ENCODE results near the gene LGR6.

LGR6 gene

GRCh38 chr1:202233804-202234203, 40.2 kb downstream of the LGR6 start:
- TF ChIP-seq TOX (CRISPR knock-in tag; IDR thresholded peaks at IDR 0.05; ENCODE audit: borderline replicate concordance) (no peak), CSDC2 (CRISPR knock-in tag; IDR thresholded peaks at IDR 0.05) (no peak), ZNF565 (CRISPR knock-in tag; conservative IDR thresholded peaks at IDR 0.05; ENCODE audit: low read depth) (no peak), ZNF8 (CRISPR knock-in tag; IDR thresholded peaks at IDR 0.05) (no peak), ZNF70 (CRISPR knock-in tag; IDR thresholded peaks at IDR 0.05) (no peak), TSHZ2 (CRISPR knock-in tag; IDR thresholded peaks at IDR 0.05) (no peak), ISL1 (CRISPR knock-in tag; IDR thresholded peaks at IDR 0.05) (no peak), ZFP3 (CRISPR knock-in tag; IDR thresholded peaks at IDR 0.05) (no peak), PPARA (CRISPR knock-in tag; IDR thresholded peaks at IDR 0.05; ENCODE audit: borderline replicate concordance) (no peak), CSRNP3 (CRISPR knock-in tag; IDR thresholded peaks at IDR 0.05) (no peak), SNAI2 (CRISPR knock-in tag; IDR thresholded peaks at IDR 0.05) (no peak), ZFP30 (CRISPR knock-in tag; IDR thresholded peaks at IDR 0.05) (no peak), TCF4 (CRISPR knock-in tag; IDR thresholded peaks at IDR 0.05; ENCODE audit: borderline replicate concordance) (no peak), ARNTL (CRISPR knock-in tag; IDR thresholded peaks at IDR 0.05; ENCODE audit: borderline replicate concordance, low read depth) (no peak), BACH2 (CRISPR knock-in tag; IDR thresholded peaks at IDR 0.05; ENCODE audit: borderline replicate concordance) (no peak), CREB5 (CRISPR knock-in tag; IDR thresholded peaks at IDR 0.05; ENCODE audit: low read depth) (no peak), OSR1 (CRISPR knock-in tag; IDR thresholded peaks at IDR 0.05) (no peak)
- ATAC-seq, result no peak

- no peak for TF ChIP-seq ZNF565 (CRISPR knock-in tag; conservative IDR thresholded peaks at IDR 0.05; ENCODE audit: low read depth)
- TF ChIP-seq CSDC2 (CRISPR knock-in tag; IDR thresholded peaks at IDR 0.05), result no peak
- TF ChIP-seq BACH2 (CRISPR knock-in tag; IDR thresholded peaks at IDR 0.05; ENCODE audit: borderline replicate concordance), result no peak
- no peak for TF ChIP-seq ZFP3 (CRISPR knock-in tag; IDR thresholded peaks at IDR 0.05)
- no peak for TF ChIP-seq RARB (CRISPR knock-in tag; IDR thresholded peaks at IDR 0.05)
- no peak for TF ChIP-seq SNAI2 (CRISPR knock-in tag; IDR thresholded peaks at IDR 0.05)
- TF ChIP-seq OSR1 (CRISPR knock-in tag; IDR thresholded peaks at IDR 0.05), result no peak
- TF ChIP-seq ARNTL (CRISPR knock-in tag; IDR thresholded peaks at IDR 0.05; ENCODE audit: borderline replicate concordance, low read depth), result no peak
- no peak for TF ChIP-seq CSRNP3 (CRISPR knock-in tag; IDR thresholded peaks at IDR 0.05)
- no peak for TF ChIP-seq PPARA (CRISPR knock-in tag; IDR thresholded peaks at IDR 0.05; ENCODE audit: borderline replicate concordance)
- TF ChIP-seq ZC3H10 (CRISPR knock-in tag; IDR thresholded peaks at IDR 0.05), result no peak
- no peak for TF ChIP-seq ZNF70 (CRISPR knock-in tag; IDR thresholded peaks at IDR 0.05)
- no peak for TF ChIP-seq ISL1 (CRISPR knock-in tag; IDR thresholded peaks at IDR 0.05)
- no peak for TF ChIP-seq CREB5 (CRISPR knock-in tag; IDR thresholded peaks at IDR 0.05; ENCODE audit: low read depth)
- TF ChIP-seq PATZ1 (CRISPR knock-in tag; IDR thresholded peaks at IDR 0.05; ENCODE audit: borderline replicate concordance), result no peak
- ATAC-seq, result no peak
These were observed 40.9 kb downstream of the LGR6 start for GRCh38 chr1:202234331-202235002.
